Panc1 (cell line): ENCODE data around the gene PCDHAC2. TPM values are rescaled to one million over a fixed set of nuclear protein-coding genes. Genes with fewer than 3 reads are reported as not detected.

Source experiments
- ATAC-seq: fragments of 200-7000 bp; cut with Tn5 transposase; 2 replicates; pipeline ENCODE4 v1.9.1; 2020; ENCODE audit warnings: mild to moderate bottlenecking, moderate library complexity
- BruUV-seq: library from RNA; stranded (reverse); fragments of 400-500 nt; replicated peaks from 2 replicates; lab custom pipeline; 2021; lab: Mats Ljungman, UMichigan
- CTCF ChIA-PET: fragments of 300-600 bp; sonication (Branson Sonifier 250); formaldehyde crosslinking; loops from one replicate; lab custom pipeline; 2022; ENCODE audit warnings: antibody characterized with exemption; lab: Charles Lee
- POLR2A ChIA-PET: fragments of 300-600 bp; sonication (Branson Sonifier 250); formaldehyde crosslinking; loops from one replicate; lab custom pipeline; 2022; ENCODE audit warnings: antibody characterized with exemption; lab: Charles Lee
- DNase-seq: peaks from one replicate; pipeline ENCODE4 v3.0.0-alpha.2; 2010; ENCODE audit warnings: low read depth, low spot score
- H3K27ac ChIP-seq: 2 replicates; pipeline ENCODE4 v1.5.1; 2011; ENCODE audit warnings: mild to moderate bottlenecking, low read length, inconsistent platforms
- H3K27me3 ChIP-seq: fragments of 200-500 bp; sonication (Bioruptor generic); 2 replicates; pipeline ENCODE4 v1.6.0; 2014; ENCODE audit warnings: low read length, inconsistent platforms; ENCODE audit not compliant: control insufficient read depth, insufficient read depth
- H3K36me3 ChIP-seq: fragments of 200-500 bp; sonication (Bioruptor generic); 2 replicates; pipeline ENCODE4 v1.5.1; 2014; ENCODE audit warnings: inconsistent platforms, mild to moderate bottlenecking, low read length, moderate library complexity; ENCODE audit not compliant: control insufficient read depth, insufficient read depth
- H3K4me1 ChIP-seq: 2 replicates; pipeline ENCODE4 v1.5.1; 2011; ENCODE audit warnings: inconsistent platforms, mild to moderate bottlenecking, low read length, moderate library complexity; ENCODE audit not compliant: control insufficient read depth, insufficient read depth
- H3K4me3 ChIP-seq, 2 experiments: 2 replicates each; pipeline ENCODE4 v1.5.1; 2011 to 2012; ENCODE audit warnings: low read depth in 2 of 2, low read length in 2 of 2, mild to moderate bottlenecking in 2 of 2, inconsistent platforms in 1 of 2, moderate library complexity in 1 of 2
- H3K9me3 ChIP-seq: fragments of 200-500 bp; sonication (Bioruptor generic); 2 replicates; pipeline ENCODE4 v1.5.1; 2014; ENCODE audit warnings: low read depth, mild to moderate bottlenecking, inconsistent platforms, low read length, moderate library complexity; ENCODE audit not compliant: control insufficient read depth, insufficient read depth
- CTCF ChIP-seq: fragments of 450-650 bp; IDR thresholded peaks from 2 replicates; pipeline ENCODE4 v1.5.1; 2017; ENCODE audit warnings: mild to moderate bottlenecking
- POLR2AphosphoS5 ChIP-seq: IDR thresholded peaks from 2 replicates; pipeline ENCODE4 v1.6.1; 2012; ENCODE audit warnings: mild to moderate bottlenecking, low read depth, low read length, moderate library complexity
- REST ChIP-seq, 2 experiments: IDR thresholded peaks; 2 replicates each; pipeline ENCODE4 v1.6.1; 2011 to 2012; ENCODE audit warnings: low read depth in 2 of 2, control low read depth in 1 of 2, low read length in 1 of 2, mild to moderate bottlenecking in 1 of 2, moderate library complexity in 1 of 2; ENCODE audit not compliant: insufficient read depth in 1 of 2
- SIN3A ChIP-seq: IDR thresholded peaks from 2 replicates; pipeline ENCODE4 v1.6.1; 2012; ENCODE audit warnings: low read depth, mild to moderate bottlenecking, low read length, moderate library complexity, borderline replicate concordance; ENCODE audit not compliant: insufficient read depth
- TCF7L2 ChIP-seq: IDR thresholded peaks from 2 replicates; pipeline ENCODE4 v1.6.1; 2011; ENCODE audit warnings: mild to moderate bottlenecking, low read depth, low read length, inconsistent platforms
- in situ Hi-C: cut with HindIII; loops from 2 replicates; pipeline ENCODE4 v1.10.0; 2016; ENCODE audit warnings: low sequenced_read_pairs, low pct_unique_long_range_greater_than_20kb
- intact Hi-C: fragments of 100-400 bp; cut with micrococcal nuclease; formaldehyde crosslinking; loops from one replicate; pipeline ENCODE4 v1.10.0; 2022; ENCODE audit not compliant: unreplicated experiment
- total RNA-seq: library from RNA; stranded (reverse); gene quantifications from one replicate; pipeline ENCODE4 v1.2.1, GENCODE V29; 2021; ENCODE audit not compliant: unreplicated experiment

Gene PCDHAC2
- total RNA-seq, 1 experiment from 2014 or later: 8.8 TPM

- no TSS peak for BruUV-seq
- Histone ChIP-seq H3K36me3 (no peaks in the 10 kb centered on the region; the same call in 1 of the 2 replicates), H3K27ac (no peak overlapping the region)
These were observed 12.7 kb downstream of the PCDHAC2 start for GRCh38 chr5:140978983-140979382.

GRCh38 chr5:140982083-140982716 is 15.9 kb downstream of the PCDHAC2 start:
- Histone ChIP-seq H3K9me3 (no peaks in the 10 kb centered on the region), H3K27ac (no peak overlapping the region), H3K36me3 (no peaks in the 10 kb centered on the region; the same call in 1 of the 2 replicates), H3K4me3 (no peak overlapping the region), H3K4me1 (no peaks in the 10 kb centered on the region), H3K27me3 (no peaks in the 10 kb centered on the region)
- DNase-seq: no peak
- BruUV-seq: no TSS peak
- no peak for TF ChIP-seq POLR2AphosphoS5
- no peak for TF ChIP-seq SIN3A
- no peak for TF ChIP-seq TCF7L2
- TF ChIP-seq REST (IDR thresholded peaks at IDR 0.05; ENCODE audit: insufficient read depth in 1 of 2, low read depth in 2 of 2, low read length in 1 of 2): no peak
- TF ChIP-seq CTCF: no peak
- ChIA-PET CTCF (no interaction called here), POLR2A (no interaction called here)
- intact Hi-C loops: no loop called here
- no peak for ATAC-seq
- in situ Hi-C loops: no loop called here

More at GRCh38 chr5:140978983-140979382, 12.7 kb downstream of the PCDHAC2 start:
- no peaks in the 10 kb centered on the region for H3K9me3 ChIP-seq
- H3K4me3 ChIP-seq: no peak overlapping the region
- DNase-seq (no peak), ATAC-seq (no peak)
- CTCF ChIA-PET: no interaction called here
- H3K27me3 ChIP-seq: no peaks in the 10 kb centered on the region
- intact Hi-C loops: no loop called here
- H3K4me1 ChIP-seq: no peaks in the 10 kb centered on the region
- POLR2A ChIA-PET: no interaction called here
- TF ChIP-seq TCF7L2: no peak
- in situ Hi-C loops: no loop called here

- ChIA-PET CTCF (no interaction called here), POLR2A (no interaction called here)
- H3K27ac ChIP-seq: no peak overlapping the region
- no peaks in the 10 kb centered on the region for H3K27me3 ChIP-seq
- H3K4me1 ChIP-seq: no peaks in the 10 kb centered on the region
- intact Hi-C loops (no loop called here), in situ Hi-C loops (no loop called here)
- H3K9me3 ChIP-seq: no peaks in the 10 kb centered on the region
- H3K36me3 ChIP-seq: no peaks in the 10 kb centered on the region; the same call in 1 of the 2 replicates
- ATAC-seq (no peak), DNase-seq (no peak)
- no peak overlapping the region for H3K4me3 ChIP-seq
- TF ChIP-seq REST (IDR thresholded peaks at IDR 0.05; ENCODE audit: insufficient read depth in 1 of 2, low read depth in 2 of 2, low read length in 1 of 2) (no peak), POLR2AphosphoS5 (no peak), CTCF (no peak), TCF7L2 (no peak), SIN3A (no peak)
- BruUV-seq: no TSS peak
These were observed 19.8 kb downstream of the PCDHAC2 start for GRCh38 chr5:140986117-140986521.
